ENCODE results near the gene SPACA4. TPM values are rescaled to one million over a fixed set of nuclear protein-coding genes. Genes with fewer than 3 reads are reported as not detected.

Gene SPACA4
- total and polyA plus RNA-seq, 9 of the 15 experiments (the other 6 are each of a cell fraction or from before 2014, with no cell fraction given): not detected

DNA sequence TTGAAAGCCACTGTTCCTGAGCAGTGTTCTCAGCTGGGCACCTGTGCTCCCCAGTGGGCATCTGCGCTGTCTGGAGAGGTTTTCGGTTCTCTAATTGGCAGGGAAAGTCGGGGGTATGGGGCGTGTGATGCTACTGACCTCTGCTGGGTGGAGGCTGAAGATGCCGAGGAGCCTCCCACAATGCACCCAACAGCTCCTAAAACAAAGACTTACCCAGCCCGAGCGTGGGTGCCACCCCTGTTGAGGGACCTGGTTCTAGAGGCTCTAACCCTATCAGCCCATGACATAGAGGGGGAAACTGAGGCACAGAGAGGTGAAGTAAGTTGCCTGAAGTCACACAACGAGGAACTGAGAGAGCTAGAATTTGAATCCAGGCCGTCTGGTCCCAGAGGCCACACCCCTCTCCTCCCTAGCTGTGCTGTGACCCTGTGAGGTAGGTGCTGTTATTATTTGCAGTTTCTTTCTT is 2.3 kb downstream of the SPACA4 start (continued):
- TF ChIP-seq E4F1 (CRISPR knock-in tag; IDR thresholded peaks at IDR 0.05; ENCODE audit: borderline replicate concordance) (no peak), CHD7 (IDR thresholded peaks at IDR 0.05; ENCODE audit: low read depth, low read length) (no peak), MYNN (IDR thresholded peaks at IDR 0.05) (no peak), MYNN (CRISPR knock-in tag; IDR thresholded peaks at IDR 0.05) (no peak), PHB (CRISPR knock-in tag; IDR thresholded peaks at IDR 0.05) (no peak), RAD21 (CRISPR knock-in tag; conservative IDR thresholded peaks at IDR 0.05 in 1 of 2, IDR thresholded peaks at IDR 0.05 in 1 of 2) (peak; percentile 56 to 73), NRF1 (conservative IDR thresholded peaks at IDR 0.05 in 1 of 2, IDR thresholded peaks at IDR 0.05 in 1 of 2) (no peak), POU5F1 (IDR thresholded peaks at IDR 0.05; ENCODE audit: borderline replicate concordance, low read depth, low read length, partially characterized antibody) (no peak), DIDO1 (tag; IDR thresholded peaks at IDR 0.05; ENCODE audit: low read depth) (no peak)
